Upper lobe of left lung (tissue), 4 donors: Measurements from ENCODE around the gene GTF2IRD1.

ENCODE experiments used
- CTCF ChIP-seq, 6 experiments: fragments of 450-650 bp in 4 of 6; fragments of 200-600 bp in 2 of 6; sonication (generic) in 2 of 6; IDR thresholded peaks; one replicate each; pipeline ENCODE4 v1.5.1; 2016 to 2019; ENCODE audit warnings: antibody characterized with exemption in 6 of 6
- EP300 ChIP-seq, 4 donors: sonication (generic); formaldehyde crosslinking; IDR thresholded peaks; one replicate each; pipeline ENCODE4 v1.5.1; 2017; ENCODE audit warnings: antibody characterized with exemption in 4 of 4, control low read depth in 2 of 4
- POLR2A ChIP-seq, 4 donors: fragments of 450-650 bp; IDR thresholded peaks; one replicate each; pipeline ENCODE4 v1.5.1; 2016 to 2017; ENCODE audit warnings: antibody characterized with exemption in 4 of 4, mild to moderate bottlenecking in 2 of 4
- POLR2AphosphoS5 ChIP-seq, 2 donors: sonication (generic); formaldehyde crosslinking; IDR thresholded peaks; one replicate each; pipeline ENCODE4 v1.5.1; 2017; ENCODE audit warnings: antibody characterized with exemption in 2 of 2

GRCh38 chr7:74573512-74573911 lies 119.8 kb downstream of the GTF2IRD1 start:
- TF ChIP-seq CTCF (IDR thresholded peaks at IDR 0.05) (no peak), EP300 (IDR thresholded peaks at IDR 0.05) (no peak), POLR2AphosphoS5 (IDR thresholded peaks at IDR 0.05) (no peak), POLR2A (IDR thresholded peaks at IDR 0.05) (no peak)
